Ishikawa (cell line): ENCODE data around the gene GLP1R.

Experiments used
- CEBPB ChIP-seq: IDR thresholded peaks from 2 replicates; pipeline ENCODE4 v1.6.1; 2012
- CREB1 ChIP-seq: IDR thresholded peaks from 2 replicates; pipeline ENCODE4 v1.6.1; 2012; ENCODE audit warnings: low read depth
- EGR1 ChIP-seq: IDR thresholded peaks from 2 replicates; pipeline ENCODE4 v1.6.1; 2012
- EP300 ChIP-seq: IDR thresholded peaks from 2 replicates; pipeline ENCODE4 v1.6.1; 2012; ENCODE audit warnings: borderline replicate concordance
- FOXM1 ChIP-seq: IDR thresholded peaks from 2 replicates; pipeline ENCODE4 v1.6.1; 2012; ENCODE audit warnings: low read depth, borderline replicate concordance
- NFIC ChIP-seq: IDR thresholded peaks from 2 replicates; pipeline ENCODE4 v1.6.1; 2012
- RAD21 ChIP-seq: IDR thresholded peaks from 2 replicates; pipeline ENCODE4 v1.6.1; 2012; ENCODE audit warnings: low read depth
- TAF1 ChIP-seq: IDR thresholded peaks from 2 replicates; pipeline ENCODE4 v1.6.1; 2012; ENCODE audit warnings: low read depth, mild to moderate bottlenecking
- TCF12 ChIP-seq: IDR thresholded peaks from 2 replicates; pipeline ENCODE4 v1.6.1; 2012; ENCODE audit warnings: low read depth
- TEAD4 ChIP-seq: IDR thresholded peaks from 2 replicates; pipeline ENCODE4 v1.6.1; 2012
- USF1 ChIP-seq: IDR thresholded peaks from 2 replicates; pipeline ENCODE4 v1.6.1; 2012
- YY1 ChIP-seq: IDR thresholded peaks from 2 replicates; pipeline ENCODE4 v1.6.1; 2012; ENCODE audit warnings: low read depth
- ZBTB7A ChIP-seq: IDR thresholded peaks from 2 replicates; pipeline ENCODE4 v1.6.1; 2012; ENCODE audit warnings: low read depth
- TF ChIP-seq, protein P1 (sequence below): IDR thresholded peaks from 2 replicates; pipeline ENCODE4 v1.6.1; 2012; ENCODE audit warnings: low read depth, mild to moderate bottlenecking
- TF ChIP-seq, protein P2 (sequence below): IDR thresholded peaks from 2 replicates; pipeline ENCODE4 v1.6.1; 2012

Gene GLP1R

GRCh38 chr6:39128106-39128505 is 79.5 kb downstream of the GLP1R start:
- no peak for TF ChIP-seq YY1
- TF ChIP-seq, protein P1, sequence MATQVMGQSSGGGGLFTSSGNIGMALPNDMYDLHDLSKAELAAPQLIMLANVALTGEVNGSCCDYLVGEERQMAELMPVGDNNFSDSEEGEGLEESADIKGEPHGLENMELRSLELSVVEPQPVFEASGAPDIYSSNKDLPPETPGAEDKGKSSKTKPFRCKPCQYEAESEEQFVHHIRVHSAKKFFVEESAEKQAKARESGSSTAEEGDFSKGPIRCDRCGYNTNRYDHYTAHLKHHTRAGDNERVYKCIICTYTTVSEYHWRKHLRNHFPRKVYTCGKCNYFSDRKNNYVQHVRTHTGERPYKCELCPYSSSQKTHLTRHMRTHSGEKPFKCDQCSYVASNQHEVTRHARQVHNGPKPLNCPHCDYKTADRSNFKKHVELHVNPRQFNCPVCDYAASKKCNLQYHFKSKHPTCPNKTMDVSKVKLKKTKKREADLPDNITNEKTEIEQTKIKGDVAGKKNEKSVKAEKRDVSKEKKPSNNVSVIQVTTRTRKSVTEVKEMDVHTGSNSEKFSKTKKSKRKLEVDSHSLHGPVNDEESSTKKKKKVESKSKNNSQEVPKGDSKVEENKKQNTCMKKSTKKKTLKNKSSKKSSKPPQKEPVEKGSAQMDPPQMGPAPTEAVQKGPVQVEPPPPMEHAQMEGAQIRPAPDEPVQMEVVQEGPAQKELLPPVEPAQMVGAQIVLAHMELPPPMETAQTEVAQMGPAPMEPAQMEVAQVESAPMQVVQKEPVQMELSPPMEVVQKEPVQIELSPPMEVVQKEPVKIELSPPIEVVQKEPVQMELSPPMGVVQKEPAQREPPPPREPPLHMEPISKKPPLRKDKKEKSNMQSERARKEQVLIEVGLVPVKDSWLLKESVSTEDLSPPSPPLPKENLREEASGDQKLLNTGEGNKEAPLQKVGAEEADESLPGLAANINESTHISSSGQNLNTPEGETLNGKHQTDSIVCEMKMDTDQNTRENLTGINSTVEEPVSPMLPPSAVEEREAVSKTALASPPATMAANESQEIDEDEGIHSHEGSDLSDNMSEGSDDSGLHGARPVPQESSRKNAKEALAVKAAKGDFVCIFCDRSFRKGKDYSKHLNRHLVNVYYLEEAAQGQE, result no peak
- TF ChIP-seq TAF1, result no peak
- no peak for TF ChIP-seq TEAD4
- no peak for TF ChIP-seq CREB1
- TF ChIP-seq FOXM1, result no peak
- no peak for TF ChIP-seq CEBPB
- TF ChIP-seq TCF12, result no peak

DNA sequence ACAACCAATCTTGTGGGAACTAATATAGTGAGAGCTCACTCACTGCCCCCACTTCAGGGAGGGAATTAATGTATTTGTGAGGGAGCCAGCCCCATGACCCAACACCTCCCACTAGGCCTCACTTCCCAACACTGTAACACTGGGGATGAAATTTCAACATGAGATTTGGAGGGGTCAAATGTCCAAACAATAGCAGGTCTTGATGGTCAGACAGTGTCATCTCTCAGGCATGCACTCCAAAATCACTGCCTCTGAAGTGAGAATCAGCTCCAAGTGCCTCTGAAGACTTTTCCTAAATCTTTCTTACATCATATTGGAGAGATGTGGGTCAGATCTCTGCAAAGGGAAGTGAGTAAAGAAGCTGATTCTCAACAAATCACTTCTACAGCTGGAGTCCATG is 80.3 kb downstream of the GLP1R start:
- no peak for TF ChIP-seq ZBTB7A
- TF ChIP-seq TEAD4, result no peak

GRCh38 chr6:39130691-39131090 is 82.1 kb downstream of the GLP1R start:
- no peak for TF ChIP-seq CEBPB
- TF ChIP-seq, protein P1, result no peak
- TF ChIP-seq USF1, result no peak
- no peak for TF ChIP-seq RAD21
- no peak for TF ChIP-seq FOXM1
- no peak for TF ChIP-seq EGR1
- TF ChIP-seq, protein P2, sequence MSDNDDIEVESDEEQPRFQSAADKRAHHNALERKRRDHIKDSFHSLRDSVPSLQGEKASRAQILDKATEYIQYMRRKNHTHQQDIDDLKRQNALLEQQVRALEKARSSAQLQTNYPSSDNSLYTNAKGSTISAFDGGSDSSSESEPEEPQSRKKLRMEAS, result no peak
- TF ChIP-seq ZBTB7A, result no peak
- TF ChIP-seq YY1, result no peak
- TF ChIP-seq EP300, result no peak
- no peak for TF ChIP-seq TEAD4
- no peak for TF ChIP-seq CREB1
- TF ChIP-seq TCF12, result no peak
- TF ChIP-seq TAF1, result no peak
- TF ChIP-seq NFIC, result no peak

DNA sequence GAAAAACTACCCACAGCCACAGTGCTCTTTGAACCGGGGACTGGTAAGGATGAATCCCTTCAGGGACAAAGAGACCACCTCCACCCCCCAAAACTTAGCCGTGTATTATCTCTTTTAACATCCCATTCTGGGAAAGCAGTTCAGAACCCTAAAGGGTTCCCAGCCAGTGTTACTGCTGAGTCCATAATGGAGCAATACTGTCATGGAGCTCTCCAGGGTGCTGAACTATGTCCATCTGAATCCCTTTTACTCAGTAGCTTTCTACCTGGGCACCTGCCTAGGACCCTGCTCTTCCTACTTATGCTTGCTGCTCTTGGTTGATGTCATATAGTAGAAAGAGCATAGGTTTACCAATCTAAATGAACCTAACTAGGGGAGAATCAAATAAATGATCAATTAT is 88.7 kb downstream of the GLP1R start:
- TF ChIP-seq USF1 (no peak), TCF12 (no peak), CEBPB (peak; percentile 52)
- TF ChIP-seq, protein P1, result peak; percentile 95
